Stimulated activated CD4-positive, alpha-beta T cell treated with anti-CD3 and anti-CD28 coated beads, Interleukin-12 subunit alpha, Interleukin-12 subunit beta, amount 100 ng/mL, for 48 hours (primary cell): ENCODE measurements around the gene CPM.
"Not testable (repeated sequence)": the region's sequence is repeated elsewhere in the genome, so short reads cannot be mapped to it uniquely, and the experiment has no call there.

Experiments used
- DNase-seq, 3 donors: peaks; one replicate each; pipeline ENCODE4 v3.0.0-alpha.2; 2020; ENCODE audit warnings: low read depth in 2 of 3, low spot score in 1 of 3

CPM gene

GRCh38 chr12:68808388-68809189 lies 124.4 kb downstream of the CPM start:
- DNase-seq, result peak; percentile 52 to 61 (median 61)

- peak; percentile 86 to 91 (median 90) for DNase-seq
Observed at GRCh38 chr12:68807576-68808387, 125.2 kb downstream of the CPM start, which contains the start of gene MDM2. Gene MDM2 (plus strand): TSS chr12:68808177. CDS start chr12:68808478, 301 bp downstream.

DNA sequence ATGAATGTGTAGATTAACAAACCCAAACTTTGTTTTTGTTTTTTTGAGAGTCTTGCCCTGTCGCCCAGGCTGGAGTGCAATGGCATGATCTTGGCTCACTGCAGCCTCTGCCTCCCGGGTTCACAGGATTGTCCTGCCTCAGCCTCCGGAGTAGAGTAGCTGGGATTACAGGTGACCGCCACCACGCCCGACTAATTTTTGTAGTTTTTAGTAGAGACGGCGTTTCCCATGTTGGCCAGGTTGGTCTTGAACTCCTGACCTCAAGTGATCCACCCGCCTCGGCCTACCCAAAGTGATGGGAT lies 125.7 kb downstream of the CPM start:
- DNase-seq, result not testable (repeated sequence)

- no peak for DNase-seq
Observed at GRCh38 chr12:68806488-68807237, 126.3 kb downstream of the CPM start.

GRCh38 chr12:68805592-68806120 lies 127.3 kb downstream of the CPM start:
- no peak for DNase-seq

GRCh38 chr12:68804657-68805591 lies 128.0 kb downstream of the CPM start:
- no peak for DNase-seq

DNA sequence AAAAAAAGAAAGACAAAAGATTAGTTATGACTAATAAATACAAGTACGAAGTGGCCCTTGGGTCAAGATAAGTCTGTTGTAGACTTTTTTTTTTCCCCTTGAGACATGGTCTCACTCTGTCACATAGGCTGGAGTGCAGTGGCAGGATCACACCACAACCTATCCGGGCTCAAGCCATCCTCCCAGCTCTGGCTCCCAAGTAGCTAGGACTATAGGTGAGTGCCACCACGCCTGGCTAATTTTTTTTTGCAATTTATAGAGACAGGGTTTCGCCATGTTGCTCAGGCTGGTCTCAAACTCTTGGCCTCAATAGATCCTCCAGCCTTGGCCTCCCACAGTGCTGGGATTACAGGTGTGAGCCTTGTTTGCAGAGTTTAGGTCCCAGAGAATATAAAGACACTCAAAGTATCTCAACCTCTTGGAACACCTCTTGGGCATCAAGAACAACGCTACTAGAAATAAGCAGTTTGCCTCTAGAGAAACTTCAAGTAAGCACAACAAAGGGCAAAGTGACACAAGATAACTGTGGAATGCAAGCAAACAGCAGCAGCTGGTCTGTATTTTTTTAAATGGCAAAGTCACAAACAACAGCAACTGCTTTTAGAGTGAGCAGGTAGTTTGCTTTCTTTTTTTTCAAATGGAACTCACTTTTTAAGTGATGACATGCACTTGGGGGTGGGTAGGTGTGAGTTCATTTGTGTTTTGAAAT lies 128.9 kb downstream of the CPM start:
- DNase-seq, result no peak

DNA sequence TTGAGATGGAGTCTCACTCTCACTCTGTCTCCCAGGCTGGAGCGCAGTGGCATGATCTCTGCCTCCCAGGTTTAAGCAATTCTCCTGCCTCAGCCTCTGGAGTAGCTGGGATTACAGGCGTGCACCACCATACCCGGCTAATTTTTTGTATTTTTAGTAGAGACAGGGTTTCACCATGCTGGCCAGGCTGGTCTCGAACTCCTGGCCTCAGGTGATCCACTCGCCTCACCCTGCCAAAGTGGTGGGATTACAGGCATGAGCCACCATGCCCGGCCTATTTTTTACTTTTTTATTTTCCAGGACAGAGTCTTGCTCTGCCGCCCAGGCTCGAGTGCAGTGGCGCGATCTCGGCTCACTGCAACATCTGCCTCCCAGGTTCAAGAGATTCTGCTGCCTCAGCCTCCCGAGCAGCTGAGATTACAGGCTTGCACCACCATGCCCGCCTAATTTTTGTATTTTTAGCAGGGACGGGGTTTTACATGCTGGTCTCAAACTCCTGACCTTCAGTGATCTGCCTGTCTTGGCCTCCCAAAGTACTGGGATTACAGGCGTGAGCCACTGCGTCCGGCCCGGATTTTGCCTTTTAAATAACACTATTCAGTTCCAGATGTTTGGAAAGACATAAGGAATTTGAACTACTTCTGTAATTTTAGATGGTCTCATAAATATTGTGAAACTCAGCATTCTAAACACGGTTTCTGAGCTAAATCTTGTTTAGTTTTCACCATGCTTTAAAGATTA lies 129.9 kb downstream of the CPM start:
- DNase-seq, result not testable (repeated sequence)

GRCh38 chr12:68802372-68802745 lies 130.6 kb downstream of the CPM start:
- not testable (repeated sequence) for DNase-seq
